WTC11 (cell line): ENCODE results near the gene INPP5A. TPM values are rescaled to one million over a fixed set of nuclear protein-coding genes. Genes with fewer than 3 reads are reported as not detected.

ENCODE experiments used
- ATAC-seq: fragments of 200-7000 bp; cut with Tn5 transposase; 2 replicates; pipeline ENCODE4 v1.10.0; 2021; ENCODE audit warnings: mild to moderate bottlenecking, moderate library complexity
- CTCF ChIA-PET: fragments of 300-600 bp; sonication (Branson Sonifier 250); formaldehyde crosslinking; loops from one replicate; lab custom pipeline; 2021; ENCODE audit warnings: antibody characterized with exemption; lab: Charles Lee
- POLR2A ChIA-PET: fragments of 350-600 bp; sonication (Branson Sonifier 250); formaldehyde crosslinking; loops from one replicate; lab custom pipeline; 2021; ENCODE audit warnings: antibody characterized with exemption; lab: Charles Lee
- DNase-seq: peaks from one replicate; pipeline ENCODE4 v3.0.0; 2021; ENCODE audit warnings: low spot score
- H3K27ac Mint-ChIP-seq: 2 replicates; pipeline ENCODE4 v1.8.0; 2021; ENCODE audit warnings: mixed read lengths
- H3K27me3 Mint-ChIP-seq: 2 replicates; pipeline ENCODE4 v1.8.0; 2021; ENCODE audit warnings: low read depth, mild to moderate bottlenecking, moderate library complexity, mixed read lengths
- H3K36me3 Mint-ChIP-seq: 2 replicates; pipeline ENCODE4 v1.8.0; 2021; ENCODE audit warnings: mixed read lengths
- H3K4me1 Mint-ChIP-seq: 2 replicates; pipeline ENCODE4 v1.8.0; 2022; ENCODE audit warnings: mixed read lengths
- H3K4me3 Mint-ChIP-seq: 2 replicates; pipeline ENCODE4 v1.8.0; 2021; ENCODE audit warnings: mild to moderate bottlenecking, moderate library complexity, mixed read lengths
- H3K9me3 Mint-ChIP-seq: 2 replicates; pipeline ENCODE4 v1.8.0; 2021; ENCODE audit warnings: mixed read lengths
- ATF1 ChIP-seq: sonication (generic); formaldehyde crosslinking; IDR thresholded peaks from 2 replicates; pipeline ENCODE4 v1.8.1; 2023; ENCODE audit warnings: mild to moderate bottlenecking, moderate library complexity, missing genetic modification reagents
- ELF4 ChIP-seq: sonication (generic); formaldehyde crosslinking; IDR thresholded peaks from 2 replicates; pipeline ENCODE4 v1.8.1; 2022; ENCODE audit warnings: low read depth, mild to moderate bottlenecking, moderate library complexity, missing genetic modification reagents
- EMX1 ChIP-seq: fragments of 250-450 bp; sonication (Bioruptor Pico); IDR thresholded peaks from 2 replicates; pipeline ENCODE4 v1.8.0; 2021; ENCODE audit warnings: mild to moderate bottlenecking
- ETV6 ChIP-seq: sonication (generic); formaldehyde crosslinking; IDR thresholded peaks from 2 replicates; pipeline ENCODE4 v1.8.1; 2022; ENCODE audit warnings: mild to moderate bottlenecking, missing genetic modification reagents
- FOXJ3 ChIP-seq: sonication (generic); formaldehyde crosslinking; IDR thresholded peaks from 2 replicates; pipeline ENCODE4 v1.9.0; 2021; ENCODE audit warnings: missing genetic modification reagents, mild to moderate bottlenecking, borderline replicate concordance
- FOXK1 ChIP-seq: sonication (generic); formaldehyde crosslinking; IDR thresholded peaks from 2 replicates; pipeline ENCODE4 v1.8.0; 2022; ENCODE audit warnings: mild to moderate bottlenecking, moderate library complexity, missing genetic modification reagents
- FOXP1 ChIP-seq: sonication (generic); formaldehyde crosslinking; IDR thresholded peaks from 2 replicates; pipeline ENCODE4 v1.8.0; 2022; ENCODE audit warnings: missing genetic modification reagents, mild to moderate bottlenecking, moderate library complexity, borderline replicate concordance
- GABPB1 ChIP-seq: sonication (generic); formaldehyde crosslinking; IDR thresholded peaks from 2 replicates; pipeline ENCODE4 v1.8.1; 2023; ENCODE audit warnings: mild to moderate bottlenecking, missing genetic modification reagents
- GRHL2 ChIP-seq: fragments of 250-450 bp; sonication (Bioruptor Pico); IDR thresholded peaks from 2 replicates; pipeline ENCODE4 v1.8.0; 2022; ENCODE audit warnings: mild to moderate bottlenecking, moderate library complexity; ENCODE audit not compliant: insufficient replicate concordance, severe bottlenecking
- MAX ChIP-seq: sonication (generic); formaldehyde crosslinking; IDR thresholded peaks from 2 replicates; pipeline ENCODE4 v1.8.0; 2022; ENCODE audit warnings: mild to moderate bottlenecking, missing genetic modification reagents
- MLX ChIP-seq: sonication (generic); formaldehyde crosslinking; IDR thresholded peaks from 2 replicates; pipeline ENCODE4 v1.8.1; 2023; ENCODE audit warnings: mild to moderate bottlenecking, missing genetic modification reagents, moderate library complexity
- MYBL2 ChIP-seq: sonication (generic); formaldehyde crosslinking; IDR thresholded peaks from 2 replicates; pipeline ENCODE4 v1.8.1; 2023; ENCODE audit warnings: mild to moderate bottlenecking, moderate library complexity, missing genetic modification reagents
- NFATC4 ChIP-seq: fragments of 250-450 bp; sonication (Bioruptor Pico); IDR thresholded peaks from 2 replicates; pipeline ENCODE4 v1.9.0; 2021; ENCODE audit warnings: mild to moderate bottlenecking
- RORB ChIP-seq: fragments of 250-450 bp; sonication (Bioruptor Pico); IDR thresholded peaks from 2 replicates; pipeline ENCODE4 v1.9.0; 2021; ENCODE audit warnings: mild to moderate bottlenecking
- ZBTB21 ChIP-seq: sonication (generic); formaldehyde crosslinking; IDR thresholded peaks from 2 replicates; pipeline ENCODE4 v1.8.1; 2023; ENCODE audit warnings: mild to moderate bottlenecking, missing genetic modification reagents, borderline replicate concordance
- ZNF281 ChIP-seq: sonication (generic); formaldehyde crosslinking; IDR thresholded peaks from 2 replicates; pipeline ENCODE4 v1.8.0; 2023; ENCODE audit warnings: mild to moderate bottlenecking, missing genetic modification reagents
- ZNF425 ChIP-seq: fragments of 250-450 bp; sonication (Bioruptor Pico); conservative IDR thresholded peaks from 2 replicates; pipeline ENCODE4 v1.9.0; 2021; ENCODE audit warnings: mild to moderate bottlenecking
- ZNF532 ChIP-seq: fragments of 250-450 bp; sonication (Bioruptor Pico); IDR thresholded peaks from 2 replicates; pipeline ENCODE4 v1.9.0; 2021; ENCODE audit warnings: mild to moderate bottlenecking, borderline replicate concordance
- total RNA-seq: library from RNA; stranded (reverse); gene quantifications from 3 replicates; pipeline ENCODE4 v1.2.3, GENCODE V29; 2021
- TF ChIP-seq, protein P1 (sequence below): sonication (generic); formaldehyde crosslinking; IDR thresholded peaks from 2 replicates; pipeline ENCODE4 v1.8.1; 2022; ENCODE audit warnings: mild to moderate bottlenecking, missing genetic modification reagents, moderate library complexity, borderline replicate concordance
- TF ChIP-seq, protein P2 (sequence below): sonication (generic); formaldehyde crosslinking; IDR thresholded peaks from 2 replicates; pipeline ENCODE4 v1.8.1; 2023; ENCODE audit warnings: mild to moderate bottlenecking, missing genetic modification reagents

The INPP5A gene
- total RNA-seq, 1 experiment from 2014 or later, result 22.1 TPM

- POLR2A ChIA-PET, result no interaction called here
- no peaks in the 10 kb centered on the region for H3K4me1 Mint-ChIP-seq
- ATAC-seq, result no peak
- TF ChIP-seq ZNF425 (CRISPR knock-in tag) (no peak), ZNF281 (CRISPR knock-in tag) (no peak), ATF1 (CRISPR knock-in tag) (no peak), NFATC4 (CRISPR knock-in tag) (no peak), MLX (no peak), FOXP1 (CRISPR knock-in tag) (no peak), MYBL2 (CRISPR knock-in tag) (no peak), MAX (CRISPR knock-in tag) (no peak), ELF4 (CRISPR knock-in tag) (no peak)
- TF ChIP-seq, protein P1, sequence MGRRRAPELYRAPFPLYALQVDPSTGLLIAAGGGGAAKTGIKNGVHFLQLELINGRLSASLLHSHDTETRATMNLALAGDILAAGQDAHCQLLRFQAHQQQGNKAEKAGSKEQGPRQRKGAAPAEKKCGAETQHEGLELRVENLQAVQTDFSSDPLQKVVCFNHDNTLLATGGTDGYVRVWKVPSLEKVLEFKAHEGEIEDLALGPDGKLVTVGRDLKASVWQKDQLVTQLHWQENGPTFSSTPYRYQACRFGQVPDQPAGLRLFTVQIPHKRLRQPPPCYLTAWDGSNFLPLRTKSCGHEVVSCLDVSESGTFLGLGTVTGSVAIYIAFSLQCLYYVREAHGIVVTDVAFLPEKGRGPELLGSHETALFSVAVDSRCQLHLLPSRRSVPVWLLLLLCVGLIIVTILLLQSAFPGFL (CRISPR knock-in tag), result no peak
- TF ChIP-seq, protein P2, sequence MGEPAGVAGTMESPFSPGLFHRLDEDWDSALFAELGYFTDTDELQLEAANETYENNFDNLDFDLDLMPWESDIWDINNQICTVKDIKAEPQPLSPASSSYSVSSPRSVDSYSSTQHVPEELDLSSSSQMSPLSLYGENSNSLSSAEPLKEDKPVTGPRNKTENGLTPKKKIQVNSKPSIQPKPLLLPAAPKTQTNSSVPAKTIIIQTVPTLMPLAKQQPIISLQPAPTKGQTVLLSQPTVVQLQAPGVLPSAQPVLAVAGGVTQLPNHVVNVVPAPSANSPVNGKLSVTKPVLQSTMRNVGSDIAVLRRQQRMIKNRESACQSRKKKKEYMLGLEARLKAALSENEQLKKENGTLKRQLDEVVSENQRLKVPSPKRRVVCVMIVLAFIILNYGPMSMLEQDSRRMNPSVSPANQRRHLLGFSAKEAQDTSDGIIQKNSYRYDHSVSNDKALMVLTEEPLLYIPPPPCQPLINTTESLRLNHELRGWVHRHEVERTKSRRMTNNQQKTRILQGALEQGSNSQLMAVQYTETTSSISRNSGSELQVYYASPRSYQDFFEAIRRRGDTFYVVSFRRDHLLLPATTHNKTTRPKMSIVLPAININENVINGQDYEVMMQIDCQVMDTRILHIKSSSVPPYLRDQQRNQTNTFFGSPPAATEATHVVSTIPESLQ (CRISPR knock-in tag), result no peak
- H3K4me3 Mint-ChIP-seq, result no peak overlapping the region
- DNase-seq, result no peak
- no peak overlapping the region for H3K27ac Mint-ChIP-seq
- H3K27me3 Mint-ChIP-seq, result no peaks in the 10 kb centered on the region; the same call in 1 of the 2 replicates
- CTCF ChIA-PET, result no interaction called here
- H3K9me3 Mint-ChIP-seq, result peaks cover 20% of the 10 kb centered on the region
- H3K36me3 Mint-ChIP-seq, result peaks cover 21% of the 10 kb centered on the region
These were observed 226.0 kb downstream of the INPP5A start for GRCh38 chr10:132763545-132763944.

DNA sequence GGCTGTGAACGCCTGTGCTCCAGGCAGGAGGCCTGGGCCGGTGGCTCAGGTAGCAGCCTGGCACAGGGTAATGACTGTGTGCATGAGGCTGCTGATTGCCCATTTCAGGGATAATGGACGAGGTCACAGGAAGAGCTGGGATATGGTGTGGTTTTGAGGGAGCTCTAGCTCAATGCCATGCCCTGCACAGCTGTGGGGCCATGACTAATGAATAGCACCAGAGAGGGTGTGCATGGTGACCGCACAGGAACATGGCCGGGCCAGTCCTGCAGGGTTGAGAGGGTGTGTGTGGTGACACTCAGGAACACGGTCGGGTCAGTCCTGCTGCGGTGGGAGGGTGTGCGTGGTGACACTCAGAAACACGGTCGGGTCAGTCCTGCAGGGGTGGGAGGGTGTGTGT lies 226.5 kb downstream of the INPP5A start:
- no peak for DNase-seq
- H3K9me3 Mint-ChIP-seq, result peaks cover 20% of the 10 kb centered on the region
- ChIA-PET CTCF (no interaction called here), POLR2A (no interaction called here)
- H3K27me3 Mint-ChIP-seq, result no peaks in the 10 kb centered on the region; the same call in 1 of the 2 replicates
- H3K4me1 Mint-ChIP-seq, result no peaks in the 10 kb centered on the region
- H3K4me3 Mint-ChIP-seq, result no peak overlapping the region
- ATAC-seq, result no peak
- peak overlapping the region; percentile 53 for H3K27ac Mint-ChIP-seq
- peaks cover 21% of the 10 kb centered on the region for H3K36me3 Mint-ChIP-seq
- no peak for TF ChIP-seq EMX1
- no peak for TF ChIP-seq RORB (CRISPR knock-in tag)
- TF ChIP-seq FOXK1 (CRISPR knock-in tag), result no peak
- TF ChIP-seq ZNF532, result no peak
- no peak for TF ChIP-seq NFATC4 (CRISPR knock-in tag)
- no peak for TF ChIP-seq FOXJ3
- TF ChIP-seq ETV6 (CRISPR knock-in tag), result no peak
- no peak for TF ChIP-seq GABPB1
- TF ChIP-seq GRHL2 (CRISPR knock-in tag), result no peak
- no peak for TF ChIP-seq ZBTB21
- TF ChIP-seq MLX, result no peak
